Epithelial cell of esophagus (primary cell): ENCODE data around the gene TIMM23.

ENCODE experiments used
- DNase-seq: peaks from one replicate; pipeline ENCODE4 v3.0.0; 2010; ENCODE audit warnings: low read depth
- H3K4me3 ChIP-seq: 2 replicates; pipeline ENCODE4 v1.5.1; 2011; ENCODE audit warnings: mild to moderate bottlenecking, low read length, control low read depth
- TF ChIP-seq, protein P1 (sequence below): IDR thresholded peaks from 2 replicates; pipeline ENCODE4 v1.5.1; 2011; ENCODE audit warnings: low read depth, mild to moderate bottlenecking, low read length, control low read depth, inconsistent platforms; ENCODE audit not compliant: insufficient read depth; ENCODE audit errors: missing control alignments

Gene TIMM23

GRCh38 chr10:46022978-46023702 is 50.9 kb downstream of the TIMM23 start:
- H3K4me3 ChIP-seq: peak overlapping the region; percentile 65
- TF ChIP-seq, protein P1, sequence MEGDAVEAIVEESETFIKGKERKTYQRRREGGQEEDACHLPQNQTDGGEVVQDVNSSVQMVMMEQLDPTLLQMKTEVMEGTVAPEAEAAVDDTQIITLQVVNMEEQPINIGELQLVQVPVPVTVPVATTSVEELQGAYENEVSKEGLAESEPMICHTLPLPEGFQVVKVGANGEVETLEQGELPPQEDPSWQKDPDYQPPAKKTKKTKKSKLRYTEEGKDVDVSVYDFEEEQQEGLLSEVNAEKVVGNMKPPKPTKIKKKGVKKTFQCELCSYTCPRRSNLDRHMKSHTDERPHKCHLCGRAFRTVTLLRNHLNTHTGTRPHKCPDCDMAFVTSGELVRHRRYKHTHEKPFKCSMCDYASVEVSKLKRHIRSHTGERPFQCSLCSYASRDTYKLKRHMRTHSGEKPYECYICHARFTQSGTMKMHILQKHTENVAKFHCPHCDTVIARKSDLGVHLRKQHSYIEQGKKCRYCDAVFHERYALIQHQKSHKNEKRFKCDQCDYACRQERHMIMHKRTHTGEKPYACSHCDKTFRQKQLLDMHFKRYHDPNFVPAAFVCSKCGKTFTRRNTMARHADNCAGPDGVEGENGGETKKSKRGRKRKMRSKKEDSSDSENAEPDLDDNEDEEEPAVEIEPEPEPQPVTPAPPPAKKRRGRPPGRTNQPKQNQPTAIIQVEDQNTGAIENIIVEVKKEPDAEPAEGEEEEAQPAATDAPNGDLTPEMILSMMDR: no peak
- peak; percentile 86 for DNase-seq

DNA sequence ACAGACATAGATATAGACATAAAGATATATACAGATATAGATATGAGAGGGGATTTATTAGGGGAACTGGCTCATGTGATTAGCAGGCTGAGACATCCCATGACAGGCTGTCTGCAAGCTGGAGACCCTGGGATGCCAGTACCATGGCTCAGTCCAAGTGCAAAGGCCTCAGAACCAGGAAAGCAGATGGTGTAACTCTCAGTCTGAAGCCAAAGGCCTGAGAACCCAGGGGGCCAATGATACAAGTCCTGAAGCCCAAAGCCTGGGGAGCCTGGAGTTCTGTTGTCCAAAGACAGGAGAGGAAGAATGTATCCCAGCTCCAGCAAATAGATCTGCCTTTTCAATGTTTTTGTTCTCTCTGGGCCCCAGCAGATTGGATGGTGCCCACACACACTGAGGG is 52.7 kb downstream of the TIMM23 start:
- TF ChIP-seq, protein P1: no peak
- no peak for DNase-seq

DNA sequence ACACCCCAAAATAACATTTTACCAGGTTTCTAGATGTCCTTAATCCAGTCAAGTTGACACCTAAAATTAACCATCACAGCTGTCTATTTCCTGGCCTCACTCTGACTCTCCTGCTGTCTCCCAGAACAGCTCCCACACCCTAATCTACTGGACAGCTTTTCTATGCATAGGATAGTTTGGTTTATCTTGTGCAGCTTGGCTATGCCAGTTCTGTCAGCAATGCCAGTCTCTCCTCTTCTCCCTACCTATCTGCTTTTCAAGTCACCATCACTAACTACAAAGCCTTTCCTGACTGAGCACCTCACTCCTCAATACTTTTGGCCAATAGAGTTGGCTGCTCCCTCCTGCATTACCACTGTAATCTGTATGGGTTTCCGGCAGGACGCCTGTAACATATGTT is 53.1 kb downstream of the TIMM23 start:
- H3K4me3 ChIP-seq: no peak overlapping the region
- TF ChIP-seq, protein P1: no peak
- no peak for DNase-seq

More for the DNA sequence above, 52.7 kb downstream of the TIMM23 start:
- no peak overlapping the region for H3K4me3 ChIP-seq

- TF ChIP-seq, protein P1: no peak
- no peak for DNase-seq
- H3K4me3 ChIP-seq: no peak overlapping the region
Measured at GRCh38 chr10:46026106-46026505, 53.8 kb downstream of the TIMM23 start.

GRCh38 chr10:46028584-46029460 is 56.5 kb downstream of the TIMM23 start:
- peak; percentile 81 for DNase-seq
- TF ChIP-seq, protein P1: peak; percentile 80
- H3K4me3 ChIP-seq: peak overlapping the region; percentile 89

DNA sequence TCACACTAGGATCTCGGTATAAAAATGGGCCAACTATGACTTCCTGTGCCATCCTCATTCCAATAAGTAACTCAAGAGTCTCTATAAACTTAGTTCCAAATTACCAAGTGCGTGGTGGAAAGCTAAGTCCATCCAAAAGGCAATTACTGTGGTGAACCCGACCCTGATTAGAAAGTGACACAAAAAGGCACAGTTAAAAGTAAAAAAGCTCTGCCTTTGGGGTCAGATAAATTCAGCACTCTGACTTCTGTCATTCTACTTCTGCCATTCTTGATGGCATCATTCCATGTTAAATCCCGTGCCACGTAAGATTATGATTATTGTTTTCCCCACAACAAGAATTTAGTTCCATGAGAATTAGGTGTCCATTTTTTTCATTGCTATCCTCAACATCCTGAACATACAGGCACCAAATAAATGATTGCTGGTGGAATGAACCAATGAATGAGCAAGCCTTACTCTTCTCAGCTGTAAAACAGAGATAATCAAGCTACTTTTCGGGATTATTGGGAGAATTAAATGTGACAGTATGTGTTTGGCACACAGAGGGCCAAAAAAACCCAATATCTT is 57.3 kb downstream of the TIMM23 start:
- TF ChIP-seq, protein P1: no peak
- DNase-seq: no peak
- H3K4me3 ChIP-seq: peak overlapping the region; percentile 89
